Fibroblast of villous mesenchyme (primary cell): ENCODE measurements around the gene LAMTOR1. TPM values are rescaled to one million over a fixed set of nuclear protein-coding genes. Genes with fewer than 3 reads are reported as not detected.

ENCODE experiments used
- DNase-seq: peaks from one replicate; pipeline ENCODE4 v3.0.0-alpha.2; 2010; ENCODE audit warnings: low read depth
- H3K4me3 ChIP-seq: 2 replicates; pipeline ENCODE4 v1.5.1; 2011; ENCODE audit warnings: low read depth, mild to moderate bottlenecking, low read length
- total RNA-seq: library from RNA; depleted of rRNA; stranded (reverse); fragments of >200 nt; gene quantifications from 2 replicates; pipeline ENCODE4 v1.2.3, GENCODE V29; 2012
- TF ChIP-seq, protein P1 (sequence below): IDR thresholded peaks from 2 replicates; pipeline ENCODE4 v1.5.1; 2012; ENCODE audit warnings: low read depth, mild to moderate bottlenecking, low read length; ENCODE audit not compliant: insufficient read depth

LAMTOR1 gene
- total RNA-seq, 1 donor, result 174 TPM

- TF ChIP-seq, protein P1, sequence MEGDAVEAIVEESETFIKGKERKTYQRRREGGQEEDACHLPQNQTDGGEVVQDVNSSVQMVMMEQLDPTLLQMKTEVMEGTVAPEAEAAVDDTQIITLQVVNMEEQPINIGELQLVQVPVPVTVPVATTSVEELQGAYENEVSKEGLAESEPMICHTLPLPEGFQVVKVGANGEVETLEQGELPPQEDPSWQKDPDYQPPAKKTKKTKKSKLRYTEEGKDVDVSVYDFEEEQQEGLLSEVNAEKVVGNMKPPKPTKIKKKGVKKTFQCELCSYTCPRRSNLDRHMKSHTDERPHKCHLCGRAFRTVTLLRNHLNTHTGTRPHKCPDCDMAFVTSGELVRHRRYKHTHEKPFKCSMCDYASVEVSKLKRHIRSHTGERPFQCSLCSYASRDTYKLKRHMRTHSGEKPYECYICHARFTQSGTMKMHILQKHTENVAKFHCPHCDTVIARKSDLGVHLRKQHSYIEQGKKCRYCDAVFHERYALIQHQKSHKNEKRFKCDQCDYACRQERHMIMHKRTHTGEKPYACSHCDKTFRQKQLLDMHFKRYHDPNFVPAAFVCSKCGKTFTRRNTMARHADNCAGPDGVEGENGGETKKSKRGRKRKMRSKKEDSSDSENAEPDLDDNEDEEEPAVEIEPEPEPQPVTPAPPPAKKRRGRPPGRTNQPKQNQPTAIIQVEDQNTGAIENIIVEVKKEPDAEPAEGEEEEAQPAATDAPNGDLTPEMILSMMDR, result no peak
- no peak for DNase-seq
Observed at GRCh38 chr11:72129381-72129780, 26.3 kb upstream of the LAMTOR1 start.

GRCh38 chr11:72127923-72128322 is 24.8 kb upstream of the LAMTOR1 start:
- H3K4me3 ChIP-seq, result no peak overlapping the region
- TF ChIP-seq, protein P1, result no peak
- no peak for DNase-seq

More at GRCh38 chr11:72129381-72129780, 26.3 kb upstream of the LAMTOR1 start:
- H3K4me3 ChIP-seq, result no peak overlapping the region

DNA sequence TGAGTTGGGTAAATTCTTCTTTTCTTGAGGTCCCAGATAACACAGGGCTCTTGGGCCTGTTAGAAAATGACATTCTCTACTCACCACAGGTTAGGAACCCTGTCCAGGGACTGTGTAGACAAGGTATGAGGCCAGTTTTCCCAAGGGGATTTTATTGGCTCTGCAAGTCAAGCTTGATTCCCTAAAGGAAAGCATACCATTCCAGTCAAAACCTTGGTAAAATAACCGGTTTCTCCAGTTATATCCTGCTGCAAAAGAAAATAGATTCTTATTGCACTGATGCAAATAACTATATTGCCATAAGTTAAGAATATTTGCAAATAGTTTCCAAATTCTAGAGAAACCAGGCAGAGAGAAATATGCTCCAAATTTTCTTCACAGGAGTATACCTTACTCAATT is 22.9 kb upstream of the LAMTOR1 start:
- no peak overlapping the region for H3K4me3 ChIP-seq
- no peak for DNase-seq
- TF ChIP-seq, protein P1, result no peak

DNA sequence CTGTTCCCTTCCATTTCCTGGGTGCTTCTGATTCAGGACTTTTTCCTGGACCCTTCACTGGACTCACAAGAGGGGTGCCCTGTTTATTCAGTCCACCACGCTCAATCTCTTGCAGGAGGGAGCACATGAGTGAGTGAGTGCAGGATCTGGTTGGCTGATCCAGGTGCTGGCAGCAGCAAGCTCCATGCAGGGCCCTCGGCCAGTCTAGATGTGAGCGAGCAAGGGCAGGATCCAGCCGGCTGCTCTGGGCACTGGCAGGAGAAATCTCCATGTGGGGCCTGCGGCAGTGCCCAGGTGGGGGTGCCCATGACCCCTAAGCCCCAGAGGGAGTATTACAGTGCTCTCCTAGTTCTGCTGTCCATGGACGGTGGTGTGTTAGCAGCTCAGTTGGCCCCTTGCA is 20.9 kb upstream of the LAMTOR1 start:
- TF ChIP-seq, protein P1, result no peak
- no peak for DNase-seq
- H3K4me3 ChIP-seq, result no peak overlapping the region

DNA sequence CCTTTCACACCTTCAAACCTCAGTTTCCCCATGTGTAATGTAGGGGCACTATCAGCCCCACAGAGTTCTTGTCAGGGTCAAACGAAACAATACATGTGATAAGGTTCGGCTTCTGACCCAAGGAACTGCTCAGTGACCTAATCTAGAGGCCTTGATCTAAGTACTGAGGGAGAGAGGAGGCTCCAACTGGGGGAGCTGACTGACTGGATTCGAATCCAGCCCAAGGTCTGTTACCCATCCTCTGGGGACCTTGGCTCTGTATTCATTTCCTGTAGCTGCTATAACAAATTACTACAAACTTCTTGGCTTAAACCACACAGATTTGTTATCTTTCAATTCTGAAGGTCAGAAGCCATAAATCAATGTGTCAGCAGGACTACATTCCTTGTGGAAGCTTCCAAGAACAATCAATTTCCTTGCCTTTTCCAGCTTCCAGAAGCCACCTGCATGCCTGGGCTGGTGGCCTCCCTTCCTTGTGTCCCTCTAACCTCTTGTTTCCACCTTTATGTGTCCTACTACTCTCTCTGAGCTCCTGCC is 20.1 kb upstream of the LAMTOR1 start:
- no peak for DNase-seq
- TF ChIP-seq, protein P1, result no peak

GRCh38 chr11:72122607-72123006 is 19.5 kb upstream of the LAMTOR1 start:
- DNase-seq, result no peak
- H3K4me3 ChIP-seq, result no peak overlapping the region
- TF ChIP-seq, protein P1, result no peak

More for the DNA sequence above, 20.1 kb upstream of the LAMTOR1 start:
- H3K4me3 ChIP-seq, result no peak overlapping the region

DNA sequence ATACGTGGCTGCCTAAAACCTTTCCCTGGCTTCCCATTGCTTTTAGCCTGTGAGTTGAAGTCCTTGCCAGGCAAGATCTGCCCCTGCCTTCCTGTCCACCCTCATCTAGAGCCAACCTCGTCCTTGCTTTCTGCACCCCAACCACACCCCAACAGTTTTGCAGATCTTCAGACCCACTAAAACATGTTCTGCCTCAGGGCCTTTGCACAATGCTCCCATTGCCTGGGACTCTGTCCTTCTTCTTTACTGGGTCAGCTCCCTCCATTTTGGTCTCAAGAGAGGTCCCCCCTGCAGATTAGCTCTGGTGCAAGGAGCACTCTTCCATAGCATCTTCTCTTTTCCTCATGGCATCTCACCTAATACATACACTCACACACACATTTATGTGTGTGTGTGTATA is 17.8 kb upstream of the LAMTOR1 start:
- TF ChIP-seq, protein P1, result no peak
- H3K4me3 ChIP-seq, result no peak overlapping the region
- no peak for DNase-seq
